ENCODE measurements around the gene GPT2.

GPT2 gene

GRCh38 chr16:46883690-46884512, at the start of gene GPT2:
Gene GPT2 (plus strand): TSS chr16:46884362. CDS start chr16:46884716, 354 bp downstream.
- peak; percentile 97 for DNase-seq (ENCODE audit: low read depth)

GRCh38 chr16:46836534-46837530, 47.3 kb upstream of the GPT2 start:
- DNase-seq (ENCODE audit: low read depth) = no peak

- no peak for DNase-seq (ENCODE audit: low read depth)
Observed at GRCh38 chr16:46839986-46840443, 44.1 kb upstream of the GPT2 start.

GRCh38 chr16:46842192-46842895, 41.8 kb upstream of the GPT2 start:
- DNase-seq (ENCODE audit: low read depth) = no peak

GRCh38 chr16:46843898-46844642, 40.1 kb upstream of the GPT2 start:
- no peak for DNase-seq (ENCODE audit: low read depth)

- no peak for DNase-seq (ENCODE audit: low read depth)
Observed at GRCh38 chr16:46844771-46845170, 39.4 kb upstream of the GPT2 start.

- no peak for DNase-seq (ENCODE audit: low read depth)
Observed at GRCh38 chr16:46845952-46846351, 38.2 kb upstream of the GPT2 start.

GRCh38 chr16:46848768-46849764, 35.1 kb upstream of the GPT2 start:
- DNase-seq (ENCODE audit: low read depth) = no peak

- no peak for DNase-seq (ENCODE audit: low read depth)
Observed at GRCh38 chr16:46850619-46851555, 33.3 kb upstream of the GPT2 start.

- no peak for DNase-seq (ENCODE audit: low read depth)
Observed at GRCh38 chr16:46852130-46852529, 32.0 kb upstream of the GPT2 start.

- peak; percentile 72 for DNase-seq (ENCODE audit: low read depth)
Observed at GRCh38 chr16:46853713-46854443, 30.3 kb upstream of the GPT2 start.

GRCh38 chr16:46854846-46855245, 29.3 kb upstream of the GPT2 start:
- no peak for DNase-seq (ENCODE audit: low read depth)

GRCh38 chr16:46855389-46855788, 28.8 kb upstream of the GPT2 start:
- DNase-seq (ENCODE audit: low read depth) = no peak

- peak; percentile 66 for DNase-seq (ENCODE audit: low read depth)
Observed at GRCh38 chr16:46857368-46857945, 26.7 kb upstream of the GPT2 start.

GRCh38 chr16:46858151-46858550, 26.0 kb upstream of the GPT2 start:
- DNase-seq (ENCODE audit: low read depth) = no peak

- DNase-seq (ENCODE audit: low read depth) = peak; percentile 89
Observed at GRCh38 chr16:46859719-46860152, 24.4 kb upstream of the GPT2 start.

GRCh38 chr16:46862555-46863447, 21.4 kb upstream of the GPT2 start:
- DNase-seq (ENCODE audit: low read depth) = no peak

Measured in EH (cell line).